Panc1 (cell line): ENCODE results near the gene CDS2. TPM values are rescaled to one million over a fixed set of nuclear protein-coding genes. Genes with fewer than 3 reads are reported as not detected.

Experiments used
- ATAC-seq: fragments of 200-7000 bp; cut with Tn5 transposase; 2 replicates; pipeline ENCODE4 v1.9.1; 2020; ENCODE audit warnings: mild to moderate bottlenecking, moderate library complexity
- BruUV-seq: library from RNA; stranded (reverse); fragments of 400-500 nt; replicated peaks from 2 replicates; lab custom pipeline; 2021; lab: Mats Ljungman, UMichigan
- CTCF ChIA-PET: fragments of 300-600 bp; sonication (Branson Sonifier 250); formaldehyde crosslinking; loops from one replicate; lab custom pipeline; 2022; ENCODE audit warnings: antibody characterized with exemption; lab: Charles Lee
- POLR2A ChIA-PET: fragments of 300-600 bp; sonication (Branson Sonifier 250); formaldehyde crosslinking; loops from one replicate; lab custom pipeline; 2022; ENCODE audit warnings: antibody characterized with exemption; lab: Charles Lee
- DNase-seq: peaks from one replicate; pipeline ENCODE4 v3.0.0-alpha.2; 2010; ENCODE audit warnings: low read depth, low spot score
- H3K27ac ChIP-seq: 2 replicates; pipeline ENCODE4 v1.5.1; 2011; ENCODE audit warnings: mild to moderate bottlenecking, low read length, inconsistent platforms
- H3K27me3 ChIP-seq: fragments of 200-500 bp; sonication (Bioruptor generic); 2 replicates; pipeline ENCODE4 v1.6.0; 2014; ENCODE audit warnings: low read length, inconsistent platforms; ENCODE audit not compliant: control insufficient read depth, insufficient read depth
- H3K36me3 ChIP-seq: fragments of 200-500 bp; sonication (Bioruptor generic); 2 replicates; pipeline ENCODE4 v1.5.1; 2014; ENCODE audit warnings: inconsistent platforms, mild to moderate bottlenecking, low read length, moderate library complexity; ENCODE audit not compliant: control insufficient read depth, insufficient read depth
- H3K4me1 ChIP-seq: 2 replicates; pipeline ENCODE4 v1.5.1; 2011; ENCODE audit warnings: inconsistent platforms, mild to moderate bottlenecking, low read length, moderate library complexity; ENCODE audit not compliant: control insufficient read depth, insufficient read depth
- H3K4me3 ChIP-seq, 2 experiments: 2 replicates each; pipeline ENCODE4 v1.5.1; 2011 to 2012; ENCODE audit warnings: low read depth in 2 of 2, low read length in 2 of 2, mild to moderate bottlenecking in 2 of 2, inconsistent platforms in 1 of 2, moderate library complexity in 1 of 2
- H3K9me3 ChIP-seq: fragments of 200-500 bp; sonication (Bioruptor generic); 2 replicates; pipeline ENCODE4 v1.5.1; 2014; ENCODE audit warnings: low read depth, mild to moderate bottlenecking, inconsistent platforms, low read length, moderate library complexity; ENCODE audit not compliant: control insufficient read depth, insufficient read depth
- POLR2AphosphoS5 ChIP-seq: IDR thresholded peaks from 2 replicates; pipeline ENCODE4 v1.6.1; 2012; ENCODE audit warnings: mild to moderate bottlenecking, low read depth, low read length, moderate library complexity
- SIN3A ChIP-seq: IDR thresholded peaks from 2 replicates; pipeline ENCODE4 v1.6.1; 2012; ENCODE audit warnings: low read depth, mild to moderate bottlenecking, low read length, moderate library complexity, borderline replicate concordance; ENCODE audit not compliant: insufficient read depth
- TCF7L2 ChIP-seq: IDR thresholded peaks from 2 replicates; pipeline ENCODE4 v1.6.1; 2011; ENCODE audit warnings: mild to moderate bottlenecking, low read depth, low read length, inconsistent platforms
- in situ Hi-C: cut with HindIII; loops from 2 replicates; pipeline ENCODE4 v1.10.0; 2016; ENCODE audit warnings: low sequenced_read_pairs, low pct_unique_long_range_greater_than_20kb
- intact Hi-C: fragments of 100-400 bp; cut with micrococcal nuclease; formaldehyde crosslinking; loops from one replicate; pipeline ENCODE4 v1.10.0; 2022; ENCODE audit not compliant: unreplicated experiment
- total RNA-seq: library from RNA; stranded (reverse); gene quantifications from one replicate; pipeline ENCODE4 v1.2.1, GENCODE V29; 2021; ENCODE audit not compliant: unreplicated experiment
- TF ChIP-seq, protein P1 (sequence below), 2 experiments: IDR thresholded peaks; 2 replicates each; pipeline ENCODE4 v1.6.1; 2011 to 2012; ENCODE audit warnings: low read depth in 2 of 2, control low read depth in 1 of 2, low read length in 1 of 2, mild to moderate bottlenecking in 1 of 2, moderate library complexity in 1 of 2; ENCODE audit not compliant: insufficient read depth in 1 of 2
- TF ChIP-seq, protein P2 (sequence below): fragments of 450-650 bp; IDR thresholded peaks from 2 replicates; pipeline ENCODE4 v1.5.1; 2017; ENCODE audit warnings: mild to moderate bottlenecking

CDS2 gene
- total RNA-seq, 1 experiment from 2014 or later, result 54.0 TPM

DNA sequence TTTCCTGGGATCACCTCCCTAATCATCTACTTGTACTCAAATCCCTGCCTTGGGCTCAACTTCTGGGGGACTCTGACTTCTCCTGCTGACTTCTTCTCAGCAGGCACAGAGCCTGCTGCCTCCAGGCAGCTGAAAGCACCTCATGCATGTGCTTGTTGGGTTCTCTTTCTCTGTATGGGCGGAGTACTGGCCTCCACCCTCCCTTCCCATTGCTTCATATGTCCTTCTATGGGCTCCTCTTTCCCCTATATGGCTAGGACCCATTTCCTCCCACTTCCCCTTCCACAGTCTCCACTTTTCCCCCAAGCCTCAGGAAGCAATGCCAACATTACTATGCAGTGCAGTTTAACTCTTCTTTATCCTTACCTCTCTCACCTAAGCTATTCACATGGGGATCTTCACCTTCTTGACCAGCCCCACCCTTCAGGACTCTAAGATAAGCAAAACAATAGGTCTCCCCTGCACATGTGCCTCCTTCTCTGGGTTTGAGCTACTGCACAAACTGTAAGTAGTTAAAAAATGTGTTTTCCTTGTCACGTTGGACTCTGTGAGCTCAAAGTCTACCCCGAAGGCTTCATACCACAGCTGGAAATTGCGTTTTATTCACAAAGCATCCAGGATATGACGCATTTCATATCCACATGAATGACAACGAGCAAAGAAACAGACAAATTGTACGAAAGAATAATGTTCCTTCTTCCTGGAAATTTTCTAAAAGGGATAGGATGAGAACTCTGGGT is 93.7 kb downstream of the CDS2 start:
- intact Hi-C loops, result no loop called here
- H3K27ac ChIP-seq, result no peak overlapping the region
- in situ Hi-C loops, result no loop called here

DNA sequence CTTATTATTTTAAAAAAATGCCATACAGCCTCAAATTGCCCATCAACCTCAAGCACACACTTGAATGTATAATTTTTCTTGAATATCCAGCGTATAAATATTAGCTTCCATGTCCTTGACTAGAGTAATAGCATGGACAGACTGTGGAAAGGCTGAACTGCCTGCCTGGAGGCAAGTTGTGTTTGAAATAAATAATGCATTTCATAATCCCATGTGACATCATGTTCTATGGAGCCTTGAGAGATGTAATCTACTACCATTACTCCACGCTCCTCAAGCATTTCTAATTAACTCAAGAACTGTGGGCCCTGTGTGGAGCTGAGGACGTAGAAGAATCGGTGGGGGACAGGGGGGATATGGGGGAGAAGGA is 94.2 kb downstream of the CDS2 start:
- DNase-seq, result no peak
- Histone ChIP-seq H3K4me1 (peaks cover 5% of the 10 kb centered on the region), H3K27me3 (no peaks in the 10 kb centered on the region), H3K4me3 (no peak overlapping the region), H3K36me3 (no peaks in the 10 kb centered on the region), H3K27ac (no peak overlapping the region), H3K9me3 (no peaks in the 10 kb centered on the region)
- intact Hi-C loops (no loop called here), in situ Hi-C loops (no loop called here)
- no TSS peak for BruUV-seq
- TF ChIP-seq TCF7L2, result no peak
- TF ChIP-seq, protein P1, sequence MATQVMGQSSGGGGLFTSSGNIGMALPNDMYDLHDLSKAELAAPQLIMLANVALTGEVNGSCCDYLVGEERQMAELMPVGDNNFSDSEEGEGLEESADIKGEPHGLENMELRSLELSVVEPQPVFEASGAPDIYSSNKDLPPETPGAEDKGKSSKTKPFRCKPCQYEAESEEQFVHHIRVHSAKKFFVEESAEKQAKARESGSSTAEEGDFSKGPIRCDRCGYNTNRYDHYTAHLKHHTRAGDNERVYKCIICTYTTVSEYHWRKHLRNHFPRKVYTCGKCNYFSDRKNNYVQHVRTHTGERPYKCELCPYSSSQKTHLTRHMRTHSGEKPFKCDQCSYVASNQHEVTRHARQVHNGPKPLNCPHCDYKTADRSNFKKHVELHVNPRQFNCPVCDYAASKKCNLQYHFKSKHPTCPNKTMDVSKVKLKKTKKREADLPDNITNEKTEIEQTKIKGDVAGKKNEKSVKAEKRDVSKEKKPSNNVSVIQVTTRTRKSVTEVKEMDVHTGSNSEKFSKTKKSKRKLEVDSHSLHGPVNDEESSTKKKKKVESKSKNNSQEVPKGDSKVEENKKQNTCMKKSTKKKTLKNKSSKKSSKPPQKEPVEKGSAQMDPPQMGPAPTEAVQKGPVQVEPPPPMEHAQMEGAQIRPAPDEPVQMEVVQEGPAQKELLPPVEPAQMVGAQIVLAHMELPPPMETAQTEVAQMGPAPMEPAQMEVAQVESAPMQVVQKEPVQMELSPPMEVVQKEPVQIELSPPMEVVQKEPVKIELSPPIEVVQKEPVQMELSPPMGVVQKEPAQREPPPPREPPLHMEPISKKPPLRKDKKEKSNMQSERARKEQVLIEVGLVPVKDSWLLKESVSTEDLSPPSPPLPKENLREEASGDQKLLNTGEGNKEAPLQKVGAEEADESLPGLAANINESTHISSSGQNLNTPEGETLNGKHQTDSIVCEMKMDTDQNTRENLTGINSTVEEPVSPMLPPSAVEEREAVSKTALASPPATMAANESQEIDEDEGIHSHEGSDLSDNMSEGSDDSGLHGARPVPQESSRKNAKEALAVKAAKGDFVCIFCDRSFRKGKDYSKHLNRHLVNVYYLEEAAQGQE (IDR thresholded peaks at IDR 0.05; ENCODE audit: insufficient read depth in 1 of 2, low read depth in 2 of 2, low read length in 1 of 2), result no peak
- TF ChIP-seq SIN3A, result no peak
- TF ChIP-seq POLR2AphosphoS5, result no peak
- TF ChIP-seq, protein P2, sequence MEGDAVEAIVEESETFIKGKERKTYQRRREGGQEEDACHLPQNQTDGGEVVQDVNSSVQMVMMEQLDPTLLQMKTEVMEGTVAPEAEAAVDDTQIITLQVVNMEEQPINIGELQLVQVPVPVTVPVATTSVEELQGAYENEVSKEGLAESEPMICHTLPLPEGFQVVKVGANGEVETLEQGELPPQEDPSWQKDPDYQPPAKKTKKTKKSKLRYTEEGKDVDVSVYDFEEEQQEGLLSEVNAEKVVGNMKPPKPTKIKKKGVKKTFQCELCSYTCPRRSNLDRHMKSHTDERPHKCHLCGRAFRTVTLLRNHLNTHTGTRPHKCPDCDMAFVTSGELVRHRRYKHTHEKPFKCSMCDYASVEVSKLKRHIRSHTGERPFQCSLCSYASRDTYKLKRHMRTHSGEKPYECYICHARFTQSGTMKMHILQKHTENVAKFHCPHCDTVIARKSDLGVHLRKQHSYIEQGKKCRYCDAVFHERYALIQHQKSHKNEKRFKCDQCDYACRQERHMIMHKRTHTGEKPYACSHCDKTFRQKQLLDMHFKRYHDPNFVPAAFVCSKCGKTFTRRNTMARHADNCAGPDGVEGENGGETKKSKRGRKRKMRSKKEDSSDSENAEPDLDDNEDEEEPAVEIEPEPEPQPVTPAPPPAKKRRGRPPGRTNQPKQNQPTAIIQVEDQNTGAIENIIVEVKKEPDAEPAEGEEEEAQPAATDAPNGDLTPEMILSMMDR, result no peak
- POLR2A ChIA-PET, result no interaction called here
- CTCF ChIA-PET, result no interaction called here
- no peak for ATAC-seq

More for the DNA sequence above, 93.7 kb downstream of the CDS2 start:
- no peak overlapping the region for H3K4me3 ChIP-seq
- no peaks in the 10 kb centered on the region for H3K36me3 ChIP-seq
- no peak for TF ChIP-seq TCF7L2
- no peak for TF ChIP-seq SIN3A
- TF ChIP-seq, protein P1 (IDR thresholded peaks at IDR 0.05; ENCODE audit: insufficient read depth in 1 of 2, low read depth in 2 of 2, low read length in 1 of 2), result no peak
- TF ChIP-seq, protein P2, result no peak
- no peak for TF ChIP-seq POLR2AphosphoS5
- CTCF ChIA-PET, result interaction anchor here (0.7 kb wide), 1 partner anchor 23 kb away, joined by 3 read pairs; no protein-coding TSS in a partner anchor
- no peaks in the 10 kb centered on the region for H3K27me3 ChIP-seq
- ATAC-seq, result no peak
- POLR2A ChIA-PET, result no interaction called here
- no TSS peak for BruUV-seq
- peaks cover 5% of the 10 kb centered on the region for H3K4me1 ChIP-seq
- H3K9me3 ChIP-seq, result no peaks in the 10 kb centered on the region
- no peak for DNase-seq
